H1 (cell line): Measurements from ENCODE around the gene PSD2.

Source experiments
- ASH2L ChIP-seq: fragments of 200-600, 300-600 bp; sonication (generic); IDR thresholded peaks from one replicate; pipeline ENCODE4 v1.7.1; 2017; ENCODE audit warnings: low read length
- ATF3 ChIP-seq: IDR thresholded peaks from 2 replicates; pipeline ENCODE4 v1.6.1; 2011; ENCODE audit warnings: low read depth, mild to moderate bottlenecking, low read length; ENCODE audit not compliant: insufficient read depth
- CHD1 ChIP-seq: IDR thresholded peaks from 2 replicates; pipeline ENCODE4 v1.6.1; 2012; ENCODE audit warnings: low read depth, low read length, improper control_type of control experiment
- CTCF ChIP-seq, 3 experiments: IDR thresholded peaks; 1 replicate in 2 of 3; 2 replicates in 1 of 3; pipeline versions ENCODE4 v1.5.1 to v1.6.1; 2011; ENCODE audit warnings: low read length in 3 of 3, mild to moderate bottlenecking in 3 of 3, inconsistent platforms in 2 of 3, low read depth in 1 of 3, moderate library complexity in 1 of 3; ENCODE audit not compliant: insufficient read depth in 1 of 3; ENCODE audit errors: control extremely low read depth in 1 of 3
- HDAC6 ChIP-seq: IDR thresholded peaks from one replicate; pipeline ENCODE4 v1.7.1; 2012; ENCODE audit warnings: low read depth, mild to moderate bottlenecking, inconsistent platforms, low read length, moderate library complexity
- JUND ChIP-seq: IDR thresholded peaks from 2 replicates; pipeline ENCODE4 v1.6.1; 2011; ENCODE audit warnings: mild to moderate bottlenecking, improper control_type of control experiment, low read length
- KDM1A ChIP-seq: fragments of 200-600, 300-600 bp; sonication (generic); IDR thresholded peaks from 2 replicates; pipeline ENCODE4 v1.7.1; 2016; ENCODE audit warnings: mild to moderate bottlenecking, low read length, borderline replicate concordance
- MAFK ChIP-seq: IDR thresholded peaks from 2 replicates; pipeline ENCODE4 v1.6.1; 2012; ENCODE audit warnings: low read depth, mild to moderate bottlenecking, improper control_type of control experiment, low read length
- NRF1 ChIP-seq: IDR thresholded peaks from 2 replicates; pipeline ENCODE4 v1.6.1; 2011; ENCODE audit warnings: mild to moderate bottlenecking, low read depth, low read length, improper control_type of control experiment
- POLR2A ChIP-seq, 2 experiments: IDR thresholded peaks; 1 replicate in 1 of 2; 2 replicates in 1 of 2; pipeline ENCODE4 v1.6.1; 2011; ENCODE audit warnings: low read depth in 2 of 2, low read length in 2 of 2, mild to moderate bottlenecking in 2 of 2; ENCODE audit errors: control extremely low read depth in 1 of 2
- RAD21 ChIP-seq, 2 experiments: IDR thresholded peaks in 1 of 2; conservative IDR thresholded peaks in 1 of 2; 2 replicates each; pipeline ENCODE4 v1.6.1; 2011; ENCODE audit warnings: low read depth in 2 of 2, low read length in 2 of 2, improper control_type of control experiment in 1 of 2, inconsistent platforms in 1 of 2, mild to moderate bottlenecking in 1 of 2, moderate library complexity in 1 of 2
- RFX5 ChIP-seq: IDR thresholded peaks from 2 replicates; pipeline ENCODE4 v1.6.1; 2011; ENCODE audit warnings: low read depth, low read length, improper control_type of control experiment, borderline replicate concordance
- SP1 ChIP-seq: IDR thresholded peaks from 2 replicates; pipeline ENCODE4 v1.6.1; 2011; ENCODE audit warnings: low read depth, low read length

DNA sequence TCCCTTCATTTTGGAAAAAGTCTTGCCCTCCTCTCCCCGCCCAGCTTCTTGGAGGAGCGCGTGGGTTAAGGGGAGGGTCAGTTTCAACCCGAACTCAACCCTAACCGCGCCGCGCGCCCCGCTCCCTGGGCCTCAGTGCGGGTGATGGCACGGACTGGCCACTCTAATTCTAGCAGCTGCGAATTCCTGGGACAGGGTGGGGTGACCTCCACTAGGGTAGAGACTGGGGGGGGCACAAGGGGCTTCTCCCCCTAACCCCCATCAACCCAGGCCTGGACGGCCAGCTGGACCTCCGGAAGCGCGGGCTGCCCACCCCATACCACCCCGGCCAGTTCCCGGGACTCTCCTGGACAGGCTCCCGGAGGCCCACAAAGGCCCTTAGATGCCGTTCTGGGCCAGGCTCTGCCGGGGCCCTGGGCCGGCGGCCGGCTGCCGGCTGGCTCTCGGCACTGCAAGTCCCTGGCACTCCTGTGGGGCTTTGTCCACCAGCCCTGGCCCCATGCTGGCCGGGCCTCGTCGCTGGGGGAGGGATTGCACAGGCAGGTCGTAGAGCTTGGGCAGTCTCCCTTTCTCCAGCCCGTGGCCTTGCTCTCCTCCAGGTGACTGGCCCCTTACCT, 7.2 kb upstream of the PSD2 start:
- TF ChIP-seq CTCF (IDR thresholded peaks at IDR 0.05; ENCODE audit: control extremely low read depth in 1 of 3, insufficient read depth in 1 of 3, low read depth in 1 of 3, low read length in 3 of 3) (no peak), RAD21 (IDR thresholded peaks at IDR 0.05 in 1 of 2, conservative IDR thresholded peaks at IDR 0.05 in 1 of 2; ENCODE audit: low read depth in 2 of 2, low read length in 2 of 2) (no peak), KDM1A (no peak), RFX5 (no peak), JUND (no peak), ASH2L (no peak), NRF1 (no peak), ATF3 (no peak), POLR2A (IDR thresholded peaks at IDR 0.05; ENCODE audit: control extremely low read depth in 1 of 2, low read depth in 2 of 2, low read length in 2 of 2) (no peak), MAFK (no peak), CHD1 (no peak), HDAC6 (no peak), SP1 (no peak)
